Spinal cord (tissue), 10 donors: Measurements from ENCODE around the gene STX8. TPM values are rescaled to one million over a fixed set of nuclear protein-coding genes. Genes with fewer than 3 reads are reported as not detected.

Source experiments
- DNase-seq, 6 donors: peaks; one replicate each; pipeline versions ENCODE4 v3.0.0 to v3.0.0-alpha.2; 2013 to 2015; ENCODE audit warnings: low spot score in 6 of 6, low read depth in 4 of 6
- H3K27ac ChIP-seq: one replicate; pipeline ENCODE4 v1.5.1; 2013; ENCODE audit warnings: low read depth, low read length, control low read depth
- H3K27me3 ChIP-seq: one replicate; pipeline ENCODE4 v1.6.1; 2013; ENCODE audit warnings: low read length; ENCODE audit not compliant: control insufficient read depth, insufficient read depth
- H3K36me3 ChIP-seq: one replicate; pipeline ENCODE4 v1.6.1; 2013; ENCODE audit warnings: low read length; ENCODE audit not compliant: control insufficient read depth, insufficient read depth
- H3K4me1 ChIP-seq: one replicate; pipeline ENCODE4 v1.6.1; 2013; ENCODE audit warnings: low read length; ENCODE audit not compliant: control insufficient read depth, insufficient read depth
- H3K4me3 ChIP-seq: one replicate; pipeline ENCODE4 v1.5.1; 2013; ENCODE audit warnings: low read depth, low read length, control low read depth
- H3K9me3 ChIP-seq: one replicate; pipeline ENCODE4 v1.6.1; 2013; ENCODE audit warnings: low read length; ENCODE audit not compliant: control insufficient read depth, insufficient read depth
- WGBS: methylation state at CpG from one replicate; pipeline ENCODE4 v1.1.5; 2013; ENCODE audit warnings: missing lambda C conversion rate; ENCODE audit not compliant: insufficient coverage; 5-methylcytosine and 5-hydroxymethylcytosine counted together
- polyA plus RNA-seq, 2 donors: library from polyadenylated mRNA; unstranded; fragments of 120-200 nt; gene quantifications; one replicate each; pipeline ENCODE4 v1.2.1, GENCODE V29; 2013; ENCODE audit not compliant: insufficient read length in 2 of 2
- total RNA-seq, 2 donors: library from RNA; depleted of rRNA in 1 of 2; stranded (reverse); fragments of 120-200 nt in 1 of 2; fragments of >200 nt in 1 of 2; gene quantifications; one replicate each; pipeline versions ENCODE4 v1.2.3 to v1.2.4, GENCODE V29; 2013 to 2014
- donor health status: healthy.

The STX8 gene
- total and polyA plus RNA-seq, 4 donors = 55.5 to 89.2 (median 63.2) TPM

GRCh38 chr17:9211133-9211765, 364.4 kb downstream of the STX8 start:
- peaks cover 14% of the 10 kb centered on the region for H3K4me1 ChIP-seq
- no peak overlapping the region for H3K4me3 ChIP-seq
- 68% methylated on average over 9 of the region's 13 CpGs for WGBS
- peaks cover 4% of the 10 kb centered on the region for H3K9me3 ChIP-seq
- DNase-seq = no peak
- peaks cover 25% of the 10 kb centered on the region for H3K36me3 ChIP-seq
- peaks cover 4% of the 10 kb centered on the region for H3K27me3 ChIP-seq
- no peak overlapping the region for H3K27ac ChIP-seq

GRCh38 chr17:9209781-9210370, 365.7 kb downstream of the STX8 start:
- H3K4me1 ChIP-seq = peaks cover 26% of the 10 kb centered on the region
- H3K27me3 ChIP-seq = peaks cover 6% of the 10 kb centered on the region

GRCh38 chr17:9209347-9209746, 366.3 kb downstream of the STX8 start:
- Histone ChIP-seq H3K4me1 (peaks cover 26% of the 10 kb centered on the region), H3K4me3 (no peak overlapping the region), H3K27ac (no peak overlapping the region), H3K36me3 (peaks cover 25% of the 10 kb centered on the region), H3K9me3 (no peaks in the 10 kb centered on the region), H3K27me3 (peaks cover 6% of the 10 kb centered on the region)
- 97% methylated on average over 5 of the region's 5 CpGs for WGBS
- no peak for DNase-seq

More at GRCh38 chr17:9209781-9210370, 365.7 kb downstream of the STX8 start:
- no peak overlapping the region for H3K4me3 ChIP-seq
- peaks cover 25% of the 10 kb centered on the region for H3K36me3 ChIP-seq
- no peak overlapping the region for H3K27ac ChIP-seq
- 78% methylated on average over 7 of the region's 7 CpGs for WGBS
- H3K9me3 ChIP-seq = peaks cover under 1% of the 10 kb centered on the region
- no peak for DNase-seq

- no peak overlapping the region for H3K4me3 ChIP-seq
- H3K4me1 ChIP-seq = peaks cover 26% of the 10 kb centered on the region
- no peaks in the 10 kb centered on the region for H3K9me3 ChIP-seq
- H3K27ac ChIP-seq = no peak overlapping the region
- WGBS = 94% methylated on average over 9 of the region's 10 CpGs
- peaks cover 25% of the 10 kb centered on the region for H3K36me3 ChIP-seq
- H3K27me3 ChIP-seq = peaks cover 6% of the 10 kb centered on the region
- DNase-seq = no peak
These were observed 367.1 kb downstream of the STX8 start for GRCh38 chr17:9208381-9209105.

GRCh38 chr17:9206741-9207332, 368.8 kb downstream of the STX8 start:
- Histone ChIP-seq H3K27ac (peak overlapping the region; percentile 29), H3K4me1 (peaks cover 23% of the 10 kb centered on the region), H3K27me3 (peaks cover 6% of the 10 kb centered on the region), H3K9me3 (no peaks in the 10 kb centered on the region), H3K36me3 (peaks cover 16% of the 10 kb centered on the region), H3K4me3 (no peak overlapping the region)
- peak in 2 of 6 donors; percentile 39 to 56 for DNase-seq
- 20% methylated on average over 7 of the region's 14 CpGs for WGBS

GRCh38 chr17:9206410-9206703, 369.3 kb downstream of the STX8 start:
- H3K36me3 ChIP-seq = peaks cover 16% of the 10 kb centered on the region
- WGBS = 19% methylated on average over 7 of the region's 8 CpGs
- no peak for DNase-seq
- peaks cover 6% of the 10 kb centered on the region for H3K27me3 ChIP-seq
- H3K9me3 ChIP-seq = no peaks in the 10 kb centered on the region
- H3K4me1 ChIP-seq = peaks cover 23% of the 10 kb centered on the region
- peak overlapping the region; percentile 29 for H3K27ac ChIP-seq
- no peak overlapping the region for H3K4me3 ChIP-seq

- no peaks in the 10 kb centered on the region for H3K9me3 ChIP-seq
- H3K27ac ChIP-seq = peak overlapping the region; percentile 64
- peaks cover 13% of the 10 kb centered on the region for H3K36me3 ChIP-seq
- DNase-seq = peak in 2 of 6 donors; percentile 60 to 67
- H3K4me3 ChIP-seq = no peak overlapping the region
- 42% methylated on average over 14 of the region's 14 CpGs for whole genome bisulfite sequencing
- H3K4me1 ChIP-seq = peaks cover 23% of the 10 kb centered on the region
- peaks cover 6% of the 10 kb centered on the region for H3K27me3 ChIP-seq
These were observed 369.9 kb downstream of the STX8 start for GRCh38 chr17:9205520-9206409.

GRCh38 chr17:9204637-9205329, 370.8 kb downstream of the STX8 start:
- no peak for DNase-seq

More at GRCh38 chr17:9204637-9205329, 370.8 kb downstream of the STX8 start:
- Histone ChIP-seq H3K27me3 (peaks cover 6% of the 10 kb centered on the region), H3K9me3 (no peaks in the 10 kb centered on the region), H3K36me3 (peaks cover 9% of the 10 kb centered on the region), H3K4me1 (peaks cover 30% of the 10 kb centered on the region), H3K27ac (no peak overlapping the region), H3K4me3 (no peak overlapping the region)
- 83% methylated on average over 2 of the region's 5 CpGs for WGBS
